ENCODE data around the gene KCNMA1.

Gene KCNMA1

GRCh38 chr10:77381750-77382149 lies 255.9 kb downstream of the KCNMA1 start:
- Histone ChIP-seq H2BK5ac (ENCODE audit: low read length) (no peak overlapping the region), H3K4me3 (ENCODE audit: low read length in 2 of 2) (no peak overlapping the region), H3K79me1 (ENCODE audit: low read depth, low read length) (no peaks in the 10 kb centered on the region), H3K9me3 (replicated peaks in 1 of 2; ENCODE audit: control insufficient read depth in 2 of 2, insufficient read depth in 1 of 2, low read depth in 1 of 2, low read length in 2 of 2) (no peaks in the 10 kb centered on the region), H3K27ac (replicated peaks; ENCODE audit: low read length) (no peak overlapping the region), H2BK120ac (ENCODE audit: low read depth, low read length) (no peak overlapping the region), H3K4me1 (ENCODE audit: control insufficient read depth in 2 of 2, insufficient read depth in 1 of 2, low read depth in 1 of 2, low read length in 2 of 2) (no peaks in the 10 kb centered on the region), H2BK12ac (ENCODE audit: low read length) (no peak overlapping the region), H2AFZ (ENCODE audit: low read length) (no peak overlapping the region), H3K18ac (ENCODE audit: low read length) (no peak overlapping the region), H4K8ac (ENCODE audit: low read depth, low read length) (no peak overlapping the region), H3K36me3 (replicated peaks in 1 of 2; ENCODE audit: control insufficient read depth in 2 of 2, insufficient read depth in 2 of 2, low read length in 2 of 2) (no peaks in the 10 kb centered on the region), H2AK5ac (ENCODE audit: low read depth, low read length) (no peak overlapping the region), H2BK15ac (ENCODE audit: low read length) (no peak overlapping the region), H3K14ac (ENCODE audit: low read length) (no peak overlapping the region), H3K4ac (ENCODE audit: low read length) (no peak overlapping the region), H3K23ac (ENCODE audit: low read depth, low read length, poor library complexity) (no peak overlapping the region), H3K4me2 (ENCODE audit: insufficient read depth, low read length, poor library complexity, severe bottlenecking) (no peak overlapping the region), H3K9ac (ENCODE audit: low read depth, low read length, poor library complexity) (no peak overlapping the region), H3K27me3 (ENCODE audit: control insufficient read depth in 3 of 3, insufficient read depth in 3 of 3, low read depth in 1 of 3, low read length in 3 of 3) (no peaks in the 10 kb centered on the region), H4K91ac (ENCODE audit: low read depth, low read length, poor library complexity) (no peak overlapping the region)
- no CpG with 5 or more reads among the region's 4 CpGs for WGBS, 2 donors (ENCODE audit: extremely low coverage in 2 of 2, insufficient read length in 2 of 2, insufficient replicate concordance in 1 of 2)
- no peak for DNase-seq (ENCODE audit: low spot score)

DNA sequence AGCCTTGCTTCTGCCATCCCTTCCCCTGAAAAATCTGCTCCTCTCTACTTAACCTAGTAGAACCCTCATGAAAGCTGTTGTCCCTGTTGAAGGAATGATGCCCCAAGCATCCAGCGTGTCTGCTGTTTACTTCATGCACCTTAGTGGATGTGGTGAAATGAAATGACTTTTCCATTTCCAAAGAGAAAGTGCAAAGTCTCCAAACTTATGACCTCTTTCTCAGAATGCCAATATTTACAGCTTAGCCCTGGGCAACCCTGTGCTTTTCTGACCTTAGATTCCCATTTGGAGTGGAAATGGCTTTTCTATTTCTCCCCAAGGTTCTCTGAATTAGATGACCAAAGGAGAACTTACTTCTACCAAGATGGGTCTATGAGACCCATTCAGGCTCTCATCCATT lies 256.9 kb downstream of the KCNMA1 start:
- no peak for DNase-seq (ENCODE audit: low spot score)
- Histone ChIP-seq H4K91ac (ENCODE audit: low read depth, low read length, poor library complexity) (no peak overlapping the region), H3K27ac (replicated peaks; ENCODE audit: low read length) (no peak overlapping the region), H3K23ac (ENCODE audit: low read depth, low read length, poor library complexity) (no peak overlapping the region), H3K4ac (ENCODE audit: low read length) (no peak overlapping the region), H3K14ac (ENCODE audit: low read length) (no peak overlapping the region), H2BK15ac (ENCODE audit: low read length) (no peak overlapping the region), H2AK5ac (ENCODE audit: low read depth, low read length) (no peak overlapping the region), H3K79me1 (ENCODE audit: low read depth, low read length) (no peaks in the 10 kb centered on the region), H3K4me3 (ENCODE audit: low read length in 2 of 2) (no peak overlapping the region), H2BK12ac (ENCODE audit: low read length) (no peak overlapping the region), H3K9me3 (replicated peaks in 1 of 2; ENCODE audit: control insufficient read depth in 2 of 2, insufficient read depth in 1 of 2, low read depth in 1 of 2, low read length in 2 of 2) (no peaks in the 10 kb centered on the region), H3K4me2 (ENCODE audit: insufficient read depth, low read length, poor library complexity, severe bottlenecking) (no peak overlapping the region), H4K8ac (ENCODE audit: low read depth, low read length) (no peak overlapping the region), H2BK5ac (ENCODE audit: low read length) (no peak overlapping the region), H2AFZ (ENCODE audit: low read length) (no peak overlapping the region), H3K4me1 (ENCODE audit: control insufficient read depth in 2 of 2, insufficient read depth in 1 of 2, low read depth in 1 of 2, low read length in 2 of 2) (no peaks in the 10 kb centered on the region), H3K36me3 (replicated peaks in 1 of 2; ENCODE audit: control insufficient read depth in 2 of 2, insufficient read depth in 2 of 2, low read length in 2 of 2) (no peaks in the 10 kb centered on the region), H3K27me3 (ENCODE audit: control insufficient read depth in 3 of 3, insufficient read depth in 3 of 3, low read depth in 1 of 3, low read length in 3 of 3) (no peaks in the 10 kb centered on the region), H2BK120ac (ENCODE audit: low read depth, low read length) (no peak overlapping the region), H3K18ac (ENCODE audit: low read length) (no peak overlapping the region), H3K9ac (ENCODE audit: low read depth, low read length, poor library complexity) (no peak overlapping the region)
- WGBS, 2 donors (ENCODE audit: extremely low coverage in 2 of 2, insufficient read length in 2 of 2, insufficient replicate concordance in 1 of 2) = no CpG with 5 or more reads among the region's 1 CpG

GRCh38 chr10:77380191-77380590 lies 257.4 kb downstream of the KCNMA1 start:
- WGBS, 2 donors (ENCODE audit: extremely low coverage in 2 of 2, insufficient read length in 2 of 2, insufficient replicate concordance in 1 of 2) = no CpG with 5 or more reads among the region's 3 CpGs

GRCh38 chr10:77378366-77379349 lies 258.9 kb downstream of the KCNMA1 start:
- no peaks in the 10 kb centered on the region for H3K27me3 ChIP-seq (ENCODE audit: control insufficient read depth in 3 of 3, insufficient read depth in 3 of 3, low read depth in 1 of 3, low read length in 3 of 3)
- no peak for DNase-seq (ENCODE audit: low spot score)
- H3K18ac ChIP-seq (ENCODE audit: low read length) = no peak overlapping the region
- H3K4me3 ChIP-seq (ENCODE audit: low read length in 2 of 2) = no peak overlapping the region
- H2BK15ac ChIP-seq (ENCODE audit: low read length) = no peak overlapping the region
- H4K91ac ChIP-seq (ENCODE audit: low read depth, low read length, poor library complexity) = no peak overlapping the region
- H3K14ac ChIP-seq (ENCODE audit: low read length) = no peak overlapping the region
- no peak overlapping the region for H3K4me2 ChIP-seq (ENCODE audit: insufficient read depth, low read length, poor library complexity, severe bottlenecking)
- no peaks in the 10 kb centered on the region for H3K36me3 ChIP-seq (replicated peaks in 1 of 2; ENCODE audit: control insufficient read depth in 2 of 2, insufficient read depth in 2 of 2, low read length in 2 of 2)
- H2AFZ ChIP-seq (ENCODE audit: low read length) = no peak overlapping the region
- H2BK12ac ChIP-seq (ENCODE audit: low read length) = no peak overlapping the region
- H2AK5ac ChIP-seq (ENCODE audit: low read depth, low read length) = no peak overlapping the region
- no peak overlapping the region for H4K8ac ChIP-seq (ENCODE audit: low read depth, low read length)
- no peak overlapping the region for H3K27ac ChIP-seq (replicated peaks; ENCODE audit: low read length)
- no CpG with 5 or more reads among the region's 4 CpGs for WGBS, 2 donors (ENCODE audit: extremely low coverage in 2 of 2, insufficient read length in 2 of 2, insufficient replicate concordance in 1 of 2)
- no peak overlapping the region for H3K9ac ChIP-seq (ENCODE audit: low read depth, low read length, poor library complexity)
- H3K9me3 ChIP-seq (replicated peaks in 1 of 2; ENCODE audit: control insufficient read depth in 2 of 2, insufficient read depth in 1 of 2, low read depth in 1 of 2, low read length in 2 of 2) = no peaks in the 10 kb centered on the region
- H3K79me1 ChIP-seq (ENCODE audit: low read depth, low read length) = no peaks in the 10 kb centered on the region
- no peak overlapping the region for H3K23ac ChIP-seq (ENCODE audit: low read depth, low read length, poor library complexity)
- no peak overlapping the region for H3K4ac ChIP-seq (ENCODE audit: low read length)
- H3K4me1 ChIP-seq (ENCODE audit: control insufficient read depth in 2 of 2, insufficient read depth in 1 of 2, low read depth in 1 of 2, low read length in 2 of 2) = no peaks in the 10 kb centered on the region
- H2BK5ac ChIP-seq (ENCODE audit: low read length) = no peak overlapping the region
- H2BK120ac ChIP-seq (ENCODE audit: low read depth, low read length) = no peak overlapping the region

More at GRCh38 chr10:77380191-77380590, 257.4 kb downstream of the KCNMA1 start:
- Histone ChIP-seq H2BK5ac (ENCODE audit: low read length) (no peak overlapping the region), H3K4ac (ENCODE audit: low read length) (no peak overlapping the region), H3K4me2 (ENCODE audit: insufficient read depth, low read length, poor library complexity, severe bottlenecking) (no peak overlapping the region), H3K4me3 (ENCODE audit: low read length in 2 of 2) (no peak overlapping the region), H3K14ac (ENCODE audit: low read length) (no peak overlapping the region), H2BK15ac (ENCODE audit: low read length) (no peak overlapping the region), H3K23ac (ENCODE audit: low read depth, low read length, poor library complexity) (no peak overlapping the region), H3K79me1 (ENCODE audit: low read depth, low read length) (no peaks in the 10 kb centered on the region), H3K9me3 (replicated peaks in 1 of 2; ENCODE audit: control insufficient read depth in 2 of 2, insufficient read depth in 1 of 2, low read depth in 1 of 2, low read length in 2 of 2) (no peaks in the 10 kb centered on the region), H2AFZ (ENCODE audit: low read length) (no peak overlapping the region), H3K27ac (replicated peaks; ENCODE audit: low read length) (no peak overlapping the region), H3K9ac (ENCODE audit: low read depth, low read length, poor library complexity) (no peak overlapping the region), H4K8ac (ENCODE audit: low read depth, low read length) (no peak overlapping the region), H2BK12ac (ENCODE audit: low read length) (no peak overlapping the region), H3K27me3 (ENCODE audit: control insufficient read depth in 3 of 3, insufficient read depth in 3 of 3, low read depth in 1 of 3, low read length in 3 of 3) (no peaks in the 10 kb centered on the region), H2AK5ac (ENCODE audit: low read depth, low read length) (no peak overlapping the region), H3K4me1 (ENCODE audit: control insufficient read depth in 2 of 2, insufficient read depth in 1 of 2, low read depth in 1 of 2, low read length in 2 of 2) (no peaks in the 10 kb centered on the region), H2BK120ac (ENCODE audit: low read depth, low read length) (no peak overlapping the region), H3K36me3 (replicated peaks in 1 of 2; ENCODE audit: control insufficient read depth in 2 of 2, insufficient read depth in 2 of 2, low read length in 2 of 2) (no peaks in the 10 kb centered on the region), H4K91ac (ENCODE audit: low read depth, low read length, poor library complexity) (no peak overlapping the region), H3K18ac (ENCODE audit: low read length) (no peak overlapping the region)
- no peak for DNase-seq (ENCODE audit: low spot score)

All from neuronal stem cell (in vitro differentiated cells).